Keratinocyte (primary cell): ENCODE measurements around the gene TMCC1.

Source experiments
- EZH2 ChIP-seq: IDR thresholded peaks from one replicate; pipeline ENCODE4 v1.6.1; 2012; ENCODE audit warnings: inconsistent platforms, mild to moderate bottlenecking, low read length, moderate library complexity
- TF ChIP-seq, protein P1 (sequence below), 3 experiments: IDR thresholded peaks in 1 of 3; conservative IDR thresholded peaks in 1 of 3; optimal IDR thresholded peaks in 1 of 3; 2 replicates in 2 of 3; 3 replicates in 1 of 3; pipeline versions ENCODE3 to v1.5.1; 2011; ENCODE audit warnings: low read length in 3 of 3, mild to moderate bottlenecking in 3 of 3, moderate library complexity in 2 of 3, control low read depth in 1 of 3, inconsistent platforms in 1 of 3; ENCODE audit not compliant: insufficient read depth in 2 of 3; ENCODE audit errors: extremely low read depth in 1 of 3

DNA sequence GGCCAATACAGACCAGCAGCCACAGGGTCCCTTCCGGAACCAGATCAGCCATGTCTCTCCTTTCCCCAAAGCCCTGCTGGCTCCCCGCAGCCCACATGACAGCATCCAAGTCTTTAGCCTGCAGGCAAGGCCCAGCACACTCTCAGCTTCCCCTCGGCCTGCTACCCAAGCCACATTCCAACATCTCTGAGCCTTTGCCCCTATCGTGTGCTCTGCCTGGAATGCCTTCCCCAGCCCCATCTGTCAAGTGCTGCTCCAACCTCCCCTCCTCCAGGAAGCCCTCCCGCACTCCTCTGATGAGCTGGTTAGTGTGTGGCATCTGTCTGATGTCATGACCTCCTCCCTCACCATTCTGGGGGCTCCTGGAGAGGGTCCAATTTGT, 295.5 kb downstream of the TMCC1 start:
- TF ChIP-seq, protein P1, sequence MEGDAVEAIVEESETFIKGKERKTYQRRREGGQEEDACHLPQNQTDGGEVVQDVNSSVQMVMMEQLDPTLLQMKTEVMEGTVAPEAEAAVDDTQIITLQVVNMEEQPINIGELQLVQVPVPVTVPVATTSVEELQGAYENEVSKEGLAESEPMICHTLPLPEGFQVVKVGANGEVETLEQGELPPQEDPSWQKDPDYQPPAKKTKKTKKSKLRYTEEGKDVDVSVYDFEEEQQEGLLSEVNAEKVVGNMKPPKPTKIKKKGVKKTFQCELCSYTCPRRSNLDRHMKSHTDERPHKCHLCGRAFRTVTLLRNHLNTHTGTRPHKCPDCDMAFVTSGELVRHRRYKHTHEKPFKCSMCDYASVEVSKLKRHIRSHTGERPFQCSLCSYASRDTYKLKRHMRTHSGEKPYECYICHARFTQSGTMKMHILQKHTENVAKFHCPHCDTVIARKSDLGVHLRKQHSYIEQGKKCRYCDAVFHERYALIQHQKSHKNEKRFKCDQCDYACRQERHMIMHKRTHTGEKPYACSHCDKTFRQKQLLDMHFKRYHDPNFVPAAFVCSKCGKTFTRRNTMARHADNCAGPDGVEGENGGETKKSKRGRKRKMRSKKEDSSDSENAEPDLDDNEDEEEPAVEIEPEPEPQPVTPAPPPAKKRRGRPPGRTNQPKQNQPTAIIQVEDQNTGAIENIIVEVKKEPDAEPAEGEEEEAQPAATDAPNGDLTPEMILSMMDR (optimal IDR thresholded peaks at IDR 0.05 in 1 of 3, IDR thresholded peaks at IDR 0.05 in 1 of 3, conservative IDR thresholded peaks at IDR 0.05 in 1 of 3; ENCODE audit: extremely low read depth in 1 of 3, insufficient read depth in 2 of 3, low read length in 3 of 3) = no peak
- TF ChIP-seq EZH2 = no peak
